Skeletal muscle tissue (tissue), 1 donor: Measurements from ENCODE around the gene ATF3. TPM values are rescaled to one million over a fixed set of nuclear protein-coding genes. Genes with fewer than 3 reads are reported as not detected.

Experiments
- total RNA-seq: library from RNA; depleted of rRNA; stranded (reverse); fragments of >200 nt; gene quantifications from one replicate; pipeline ENCODE4 v1.2.3, GENCODE V29; 2014

ATF3 gene
- total RNA-seq, 1 donor from 2014 or later, result 4.7 TPM

Other genes with a start within 250 kb of the ATF3 start
- 5.7 TPM for gene PACC1, start 193.9 kb upstream of the ATF3 start, total RNA-seq
- 88.2 TPM for gene NENF, start 175.8 kb upstream of the ATF3 start, total RNA-seq
- 0.52 TPM for gene BATF3, start 91.1 kb downstream of the ATF3 start, total RNA-seq
- 27.7 TPM for gene NSL1, start 183.0 kb downstream of the ATF3 start, total RNA-seq
- 9.9 TPM for gene TATDN3, start 183.1 kb downstream of the ATF3 start, total RNA-seq
- 1.6 TPM for gene SPATA45, start 238.9 kb downstream of the ATF3 start, total RNA-seq
- 10.4 TPM for gene FLVCR1, start 249.5 kb downstream of the ATF3 start, total RNA-seq